ENCODE results near the gene TEX22. TPM values are rescaled to one million over a fixed set of nuclear protein-coding genes. Genes with fewer than 3 reads are reported as not detected.
A peak's percentile ranks its signal among the peaks of the same experiment; 100 is the strongest.

TEX22 gene
- polyA plus RNA-seq, 3 donors, result 0.52 to 2.2 (median 0.57) TPM

DNA sequence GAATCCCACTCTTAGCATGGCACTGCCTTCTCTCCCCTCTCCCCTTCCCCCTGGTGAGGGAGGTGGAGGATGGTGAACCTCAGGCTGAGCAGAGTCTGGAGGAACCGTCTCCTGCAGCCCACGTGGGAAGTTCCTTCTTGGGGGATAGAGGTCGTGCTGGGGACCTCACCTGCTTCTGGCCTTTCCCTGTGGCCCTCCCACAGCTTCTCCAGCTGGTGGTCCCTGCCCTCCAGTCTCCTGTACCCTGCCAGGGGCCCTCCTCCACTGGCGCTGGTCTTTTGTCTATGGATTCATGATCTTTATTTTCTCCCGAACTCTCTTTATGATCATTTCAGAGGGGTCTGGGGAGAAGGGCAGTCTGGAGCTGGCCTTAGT lies 12.3 kb downstream of the TEX22 start:
- peaks cover 0 to 6% of the 10 kb centered on the region in 2 donors for H3K36me3 Mint-ChIP-seq
- H3K4me1 Mint-ChIP-seq, result peaks cover 46% of the 10 kb centered on the region
- no peaks in the 10 kb centered on the region for H3K9me3 ChIP-seq (replicated peaks in 1 of 2; ENCODE audit: control insufficient read depth in 1 of 2, insufficient read depth in 1 of 2, low read length in 2 of 2)
- 20% methylated on average over 1 of the region's 5 CpGs for WGBS (ENCODE audit: insufficient coverage)
- H3K27me3 ChIP-seq (ENCODE audit: control insufficient read depth in 2 of 2, insufficient read depth in 2 of 2, low read length in 2 of 2), result peaks cover 4 to 41% of the 10 kb centered on the region in 2 donors
- peak overlapping the region; percentile 76 for H3K4me2 ChIP-seq (replicated peaks; ENCODE audit: extremely low read depth, low read length, poor library complexity, severe bottlenecking)
- H3K79me2 ChIP-seq (ENCODE audit: insufficient read depth, low read length), result no peaks in the 10 kb centered on the region
- H3K36me3 ChIP-seq (replicated peaks in 1 of 2; ENCODE audit: control insufficient read depth in 1 of 2, insufficient read depth in 2 of 2, low read length in 2 of 2), result no peaks in the 10 kb centered on the region
- peak overlapping the region in 1 of 3 experiments; percentile 58 for H3K4me3 ChIP-seq (replicated peaks in 1 of 3; ENCODE audit: low read depth in 2 of 3, low read length in 3 of 3)
- H3K27ac ChIP-seq (ENCODE audit: low read depth in 1 of 2, low read length in 2 of 2), result no peak overlapping the region
- H4K20me1 ChIP-seq (ENCODE audit: insufficient read depth, low read length), result no peaks in the 10 kb centered on the region
- H3K27ac Mint-ChIP-seq, result peak overlapping the region in 3 of 7 donors; percentile 19 to 71 (median 38)
- peaks cover 34 to 48% (median 46%) of the 10 kb centered on the region in 3 donors for H3K27me3 Mint-ChIP-seq (ENCODE audit: low read depth in 3 of 3)
- H3K9me3 Mint-ChIP-seq, result peaks cover 0 to 3% (median 0%) of the 10 kb centered on the region in 7 donors
- intact Hi-C loops (cut with micrococcal nuclease), result no loop called here
- DNase-seq, result no peak
- TF ChIP-seq, protein P1, sequence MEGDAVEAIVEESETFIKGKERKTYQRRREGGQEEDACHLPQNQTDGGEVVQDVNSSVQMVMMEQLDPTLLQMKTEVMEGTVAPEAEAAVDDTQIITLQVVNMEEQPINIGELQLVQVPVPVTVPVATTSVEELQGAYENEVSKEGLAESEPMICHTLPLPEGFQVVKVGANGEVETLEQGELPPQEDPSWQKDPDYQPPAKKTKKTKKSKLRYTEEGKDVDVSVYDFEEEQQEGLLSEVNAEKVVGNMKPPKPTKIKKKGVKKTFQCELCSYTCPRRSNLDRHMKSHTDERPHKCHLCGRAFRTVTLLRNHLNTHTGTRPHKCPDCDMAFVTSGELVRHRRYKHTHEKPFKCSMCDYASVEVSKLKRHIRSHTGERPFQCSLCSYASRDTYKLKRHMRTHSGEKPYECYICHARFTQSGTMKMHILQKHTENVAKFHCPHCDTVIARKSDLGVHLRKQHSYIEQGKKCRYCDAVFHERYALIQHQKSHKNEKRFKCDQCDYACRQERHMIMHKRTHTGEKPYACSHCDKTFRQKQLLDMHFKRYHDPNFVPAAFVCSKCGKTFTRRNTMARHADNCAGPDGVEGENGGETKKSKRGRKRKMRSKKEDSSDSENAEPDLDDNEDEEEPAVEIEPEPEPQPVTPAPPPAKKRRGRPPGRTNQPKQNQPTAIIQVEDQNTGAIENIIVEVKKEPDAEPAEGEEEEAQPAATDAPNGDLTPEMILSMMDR (IDR thresholded peaks at IDR 0.05), result no peak
- no peak overlapping the region for H3K9ac ChIP-seq (ENCODE audit: insufficient read depth, low read length, poor library complexity, severe bottlenecking)
- peak overlapping the region; percentile 72 for H2AFZ ChIP-seq (ENCODE audit: insufficient read depth, low read depth, low read length, poor library complexity, severe bottlenecking)
- peak overlapping the region; percentile 69 to 81 for H3K4me3 Mint-ChIP-seq
- peaks cover 50 to 66% of the 10 kb centered on the region in 2 donors for H3K4me1 ChIP-seq (ENCODE audit: control insufficient read depth in 1 of 2, insufficient read depth in 2 of 2, low read length in 2 of 2)

DNA sequence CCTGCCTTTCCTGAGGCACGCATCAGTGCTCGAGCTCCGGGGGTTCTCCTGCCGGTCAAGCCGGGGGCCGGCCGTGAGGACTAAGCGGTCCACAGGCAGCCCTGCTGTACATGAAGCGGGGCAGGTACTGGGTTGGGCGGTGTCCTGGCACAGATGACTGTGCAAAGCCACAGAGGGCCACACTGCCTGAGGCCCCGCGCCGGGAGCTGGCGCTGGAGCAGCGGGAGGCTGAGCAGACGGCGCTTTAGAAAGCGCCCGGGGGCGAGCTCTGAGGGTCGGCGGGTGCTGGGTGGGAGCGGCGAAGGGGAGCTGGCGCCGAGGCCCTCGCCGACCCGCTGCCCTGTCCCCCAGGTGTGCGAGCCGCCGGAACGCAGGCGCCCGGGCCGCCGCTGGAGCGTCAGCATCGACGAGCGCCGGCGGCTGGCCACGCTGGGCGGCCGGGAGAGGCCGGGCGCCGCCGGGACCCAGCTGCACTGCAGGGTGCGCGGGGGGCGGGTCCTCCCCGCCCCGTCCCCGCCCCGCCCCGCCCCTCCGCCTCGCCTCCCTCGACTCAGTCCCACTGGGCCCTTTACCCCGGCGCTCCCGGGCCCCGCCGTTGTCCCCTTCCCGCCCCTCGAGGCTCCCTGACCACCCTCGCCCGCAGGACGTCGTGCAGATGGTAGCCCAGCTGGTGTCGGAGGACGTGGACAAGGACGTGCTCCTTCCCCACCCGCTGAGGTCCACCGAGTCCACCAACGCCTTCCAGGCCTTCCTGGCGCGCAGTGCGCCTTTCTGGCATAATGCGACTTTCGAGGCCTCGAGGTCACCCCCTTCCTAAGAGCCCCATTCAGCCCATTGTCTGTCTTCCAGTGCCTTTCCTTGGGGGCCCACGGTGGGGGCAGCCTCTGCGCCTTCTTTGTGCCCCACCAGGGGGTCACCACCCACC lies 12.9 kb downstream of the TEX22 start:
- H3K79me2 ChIP-seq (ENCODE audit: insufficient read depth, low read length), result no peaks in the 10 kb centered on the region
- peak in 2 of 3 donors; percentile 37 to 54 for DNase-seq
- WGBS (ENCODE audit: insufficient coverage), result 15% methylated on average over 67 of the region's 86 CpGs
- H4K20me1 ChIP-seq (ENCODE audit: insufficient read depth, low read length), result no peaks in the 10 kb centered on the region
- peaks cover 4 to 41% of the 10 kb centered on the region in 2 donors for H3K27me3 ChIP-seq (ENCODE audit: control insufficient read depth in 2 of 2, insufficient read depth in 2 of 2, low read length in 2 of 2)
- peak overlapping the region; percentile 76 for H3K4me2 ChIP-seq (replicated peaks; ENCODE audit: extremely low read depth, low read length, poor library complexity, severe bottlenecking)
- peak overlapping the region; percentile 69 to 81 for H3K4me3 Mint-ChIP-seq
- peaks cover 43% of the 10 kb centered on the region for H3K4me1 Mint-ChIP-seq
- H3K9ac ChIP-seq (ENCODE audit: insufficient read depth, low read length, poor library complexity, severe bottlenecking), result peak overlapping the region; percentile 12
- H2AFZ ChIP-seq (ENCODE audit: insufficient read depth, low read depth, low read length, poor library complexity, severe bottlenecking), result peak overlapping the region; percentile 72
- peak overlapping the region in 3 of 7 donors; percentile 38 to 71 (median 52) for H3K27ac Mint-ChIP-seq
- peaks cover 48 to 63% of the 10 kb centered on the region in 2 donors for H3K4me1 ChIP-seq (ENCODE audit: control insufficient read depth in 1 of 2, insufficient read depth in 2 of 2, low read length in 2 of 2)
- peaks cover 0 to 3% (median 0%) of the 10 kb centered on the region in 7 donors for H3K9me3 Mint-ChIP-seq
- intact Hi-C loops (cut with micrococcal nuclease), result no loop called here
- peaks cover 0 to 6% of the 10 kb centered on the region in 2 donors for H3K36me3 Mint-ChIP-seq
- H3K36me3 ChIP-seq (replicated peaks in 1 of 2; ENCODE audit: control insufficient read depth in 1 of 2, insufficient read depth in 2 of 2, low read length in 2 of 2), result no peaks in the 10 kb centered on the region
- TF ChIP-seq, protein P1 (IDR thresholded peaks at IDR 0.05), result no peak
- peaks cover 38 to 53% (median 50%) of the 10 kb centered on the region in 3 donors for H3K27me3 Mint-ChIP-seq (ENCODE audit: low read depth in 3 of 3)
- H3K4me3 ChIP-seq (replicated peaks in 1 of 3; ENCODE audit: low read depth in 2 of 3, low read length in 3 of 3), result peak overlapping the region; percentile 5 to 60 (median 12)
- H3K27ac ChIP-seq (ENCODE audit: low read depth in 1 of 2, low read length in 2 of 2), result no peak overlapping the region
- no peaks in the 10 kb centered on the region for H3K9me3 ChIP-seq (replicated peaks in 1 of 2; ENCODE audit: control insufficient read depth in 1 of 2, insufficient read depth in 1 of 2, low read length in 2 of 2)
